Forelimb muscle (tissue), 1 donor: ENCODE results near the gene CEACAM7. TPM values are rescaled to one million over a fixed set of nuclear protein-coding genes. Genes with fewer than 3 reads are reported as not detected.

ENCODE experiments used
- DNase-seq: peaks from one replicate; pipeline ENCODE4 v3.0.0-alpha.2; 2013; ENCODE audit warnings: low read depth
- polyA plus RNA-seq: library from polyadenylated mRNA; unstranded; fragments of 120-200 nt; gene quantifications from one replicate; pipeline ENCODE4 v1.2.1, GENCODE V29; 2013; ENCODE audit not compliant: insufficient read length

The CEACAM7 gene
- polyA plus RNA-seq, 1 donor, result not detected

DNA sequence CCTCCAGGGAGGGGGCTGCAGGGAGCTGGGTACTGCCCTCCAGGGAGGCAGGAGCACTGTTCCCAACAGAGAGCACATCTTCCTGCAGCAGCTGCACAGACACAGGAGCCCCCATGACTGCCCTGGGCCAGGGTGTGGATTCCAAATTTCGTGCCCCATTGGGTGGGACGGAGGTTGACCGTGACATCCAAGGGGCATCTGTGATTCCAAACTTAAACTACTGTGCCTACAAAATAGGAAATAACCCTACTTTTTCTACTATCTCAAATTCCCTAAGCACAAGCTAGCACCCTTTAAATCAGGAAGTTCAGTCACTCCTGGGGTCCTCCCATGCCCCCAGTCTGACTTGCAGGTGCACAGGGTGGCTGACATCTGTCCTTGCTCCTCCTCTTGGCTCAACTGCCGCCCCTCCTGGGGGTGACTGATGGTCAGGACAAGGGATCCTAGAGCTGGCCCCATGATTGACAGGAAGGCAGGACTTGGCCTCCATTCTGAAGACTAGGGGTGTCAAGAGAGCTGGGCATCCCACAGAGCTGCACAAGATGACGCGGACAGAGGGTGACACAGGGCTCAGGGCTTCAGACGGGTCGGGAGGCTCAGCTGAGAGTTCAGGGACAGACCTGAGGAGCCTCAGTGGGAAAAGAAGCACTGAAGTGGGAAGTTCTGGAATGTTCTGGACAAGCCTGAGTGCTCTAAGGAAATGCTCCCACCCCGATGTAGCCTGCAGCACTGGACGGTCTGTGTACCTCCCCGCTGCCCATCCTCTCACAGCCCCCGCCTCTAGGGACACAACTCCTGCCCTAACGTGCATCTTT lies 12.5 kb upstream of the CEACAM7 start:
- DNase-seq, result no peak

GRCh38 chr19:41699968-41700323 lies 11.9 kb upstream of the CEACAM7 start:
- DNase-seq, result no peak

- DNase-seq, result no peak
These were observed 11.3 kb upstream of the CEACAM7 start for GRCh38 chr19:41699231-41699967.

DNA sequence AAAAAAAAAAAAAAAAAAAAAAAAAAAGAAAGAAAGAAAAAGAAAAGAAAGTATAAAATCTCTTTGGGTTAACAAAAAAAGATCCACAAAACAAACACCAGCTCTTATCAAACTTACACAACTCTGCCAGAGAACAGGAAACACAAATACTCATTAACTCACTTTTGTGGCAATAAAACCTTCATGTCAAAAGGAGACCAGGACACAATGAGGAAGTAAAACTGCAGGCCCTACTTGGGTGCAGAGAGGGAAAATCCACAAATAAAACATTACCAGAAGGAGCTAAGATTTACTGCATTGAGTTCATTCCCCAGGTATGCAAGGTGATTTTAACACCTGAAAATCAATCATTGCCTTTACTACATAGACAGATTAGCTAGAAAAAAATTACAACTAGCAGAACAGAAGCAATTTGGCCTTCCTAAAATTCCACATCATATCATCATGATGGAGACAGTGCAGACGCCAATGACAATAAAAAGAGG lies 10.7 kb upstream of the CEACAM7 start:
- DNase-seq, result no peak

DNA sequence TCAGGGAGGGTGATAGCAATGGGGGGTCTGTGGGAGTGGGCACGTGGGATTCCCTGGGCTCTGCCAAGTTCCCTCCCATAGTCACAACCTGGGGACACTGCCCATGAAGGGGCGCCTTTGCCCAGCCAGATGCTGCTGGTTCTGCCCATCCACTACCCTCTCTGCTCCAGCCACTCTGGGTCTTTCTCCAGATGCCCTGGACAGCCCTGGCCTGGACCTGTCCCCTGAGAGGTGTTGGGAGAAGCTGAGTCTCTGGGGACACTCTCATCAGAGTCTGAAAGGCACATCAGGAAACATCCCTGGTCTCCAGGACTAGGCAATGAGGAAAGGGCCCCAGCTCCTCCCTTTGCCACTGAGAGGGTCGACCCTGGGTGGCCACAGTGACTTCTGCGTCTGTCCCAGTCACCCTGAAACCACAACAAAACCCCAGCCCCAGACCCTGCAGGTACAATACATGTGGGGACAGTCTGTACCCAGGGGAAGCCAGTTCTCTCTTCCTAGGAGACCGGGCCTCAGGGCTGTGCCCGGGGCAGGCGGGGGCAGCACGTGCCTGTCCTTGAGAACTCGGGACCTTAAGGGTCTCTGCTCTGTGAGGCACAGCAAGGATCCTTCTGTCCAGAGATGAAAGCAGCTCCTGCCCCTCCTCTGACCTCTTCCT lies 9.3 kb upstream of the CEACAM7 start:
- DNase-seq, result no peak

- no peak for DNase-seq
These were observed 8.5 kb upstream of the CEACAM7 start for GRCh38 chr19:41696402-41697197.

GRCh38 chr19:41695745-41696144 lies 7.7 kb upstream of the CEACAM7 start:
- DNase-seq, result no peak

DNA sequence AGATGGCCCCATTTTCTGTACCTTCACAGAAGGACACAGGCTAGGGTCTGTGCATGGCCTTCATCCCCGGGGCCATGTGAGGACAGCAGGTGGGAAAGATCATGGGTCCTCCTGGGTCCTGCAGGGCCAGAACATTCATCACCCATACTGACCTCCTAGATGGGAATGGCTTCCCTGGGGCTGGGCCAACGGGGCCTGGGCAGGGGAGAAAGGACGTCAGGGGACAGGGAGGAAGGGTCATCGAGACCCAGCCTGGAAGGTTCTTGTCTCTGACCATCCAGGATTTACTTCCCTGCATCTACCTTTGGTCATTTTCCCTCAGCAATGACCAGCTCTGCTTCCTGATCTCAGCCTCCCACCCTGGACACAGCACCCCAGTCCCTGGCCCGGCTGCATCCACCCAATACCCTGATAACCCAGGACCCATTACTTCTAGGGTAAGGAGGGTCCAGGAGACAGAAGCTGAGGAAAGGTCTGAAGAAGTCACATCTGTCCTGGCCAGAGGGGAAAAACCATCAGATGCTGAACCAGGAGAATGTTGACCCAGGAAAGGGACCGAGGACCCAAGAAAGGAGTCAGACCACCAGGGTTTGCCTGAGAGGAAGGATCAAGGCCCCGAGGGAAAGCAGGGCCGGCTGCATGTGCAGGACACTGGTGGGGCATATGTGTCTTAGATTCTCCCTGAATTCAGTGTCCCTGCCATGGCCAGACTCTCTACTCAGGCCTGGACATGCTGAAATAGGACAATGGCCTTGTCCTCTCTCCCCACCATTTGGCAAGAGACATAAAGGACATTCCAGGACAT lies 7.0 kb upstream of the CEACAM7 start:
- no peak for DNase-seq

DNA sequence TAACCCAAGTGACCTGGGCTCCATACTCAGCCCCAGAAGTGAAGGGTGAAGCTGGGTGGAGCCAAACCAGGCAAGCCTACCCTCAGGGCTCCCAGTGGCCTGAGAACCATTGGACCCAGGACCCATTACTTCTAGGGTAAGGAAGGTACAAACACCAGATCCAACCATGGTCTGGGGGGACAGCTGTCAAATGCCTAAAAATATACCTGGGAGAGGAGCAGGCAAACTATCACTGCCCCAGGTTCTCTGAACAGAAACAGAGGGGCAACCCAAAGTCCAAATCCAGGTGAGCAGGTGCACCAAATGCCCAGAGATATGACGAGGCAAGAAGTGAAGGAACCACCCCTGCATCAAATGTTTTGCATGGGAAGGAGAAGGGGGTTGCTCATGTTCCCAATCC lies 6.1 kb upstream of the CEACAM7 start:
- DNase-seq, result no peak

DNA sequence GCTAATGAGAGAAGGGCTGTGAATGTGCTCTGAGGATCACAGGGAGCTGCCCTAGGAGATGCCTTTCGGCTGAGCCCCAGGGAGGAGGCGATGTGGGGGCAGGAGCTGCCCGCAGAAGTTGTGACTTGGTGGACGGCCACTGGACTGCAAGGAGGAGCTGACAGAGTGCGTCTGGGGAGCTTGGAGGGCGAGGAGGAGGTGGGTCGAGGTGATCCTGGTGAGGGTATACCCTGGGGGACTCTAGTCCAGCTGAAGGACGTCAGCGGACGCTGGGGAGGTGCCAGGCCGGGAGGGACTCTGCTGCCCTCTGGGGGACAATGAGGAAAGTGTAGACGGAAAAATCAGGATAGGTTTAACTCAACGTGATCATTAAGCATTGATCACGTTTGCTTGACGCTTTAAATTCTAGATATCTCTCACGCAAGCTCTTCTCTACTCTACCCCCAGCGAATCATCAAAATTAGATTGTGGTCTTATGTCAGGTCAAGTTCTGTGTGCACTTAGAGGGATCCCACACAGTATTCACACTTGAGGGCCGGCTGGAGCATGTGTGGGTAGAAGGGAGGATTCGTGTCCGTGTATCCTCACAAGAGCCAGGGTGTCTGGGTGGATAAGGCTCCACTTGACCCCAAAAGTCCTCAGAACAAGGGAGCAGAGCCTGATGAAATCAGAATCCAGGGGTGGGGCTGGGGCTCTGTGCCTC lies 3.3 kb upstream of the CEACAM7 start:
- no peak for DNase-seq

DNA sequence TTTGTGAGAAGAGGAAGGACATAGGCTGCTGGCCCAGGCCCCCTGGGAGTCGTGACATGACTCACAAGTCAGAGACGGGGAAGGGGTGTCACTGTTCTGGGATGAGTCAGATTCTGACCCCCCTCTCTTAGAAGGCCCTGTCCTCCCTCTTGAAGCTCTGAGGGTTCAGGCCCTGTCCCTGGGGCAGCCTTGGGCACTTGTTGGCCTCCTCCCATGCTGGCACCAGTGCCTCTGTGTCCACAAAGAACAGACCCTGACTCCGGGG lies 2.7 kb upstream of the CEACAM7 start:
- DNase-seq, result no peak

DNA sequence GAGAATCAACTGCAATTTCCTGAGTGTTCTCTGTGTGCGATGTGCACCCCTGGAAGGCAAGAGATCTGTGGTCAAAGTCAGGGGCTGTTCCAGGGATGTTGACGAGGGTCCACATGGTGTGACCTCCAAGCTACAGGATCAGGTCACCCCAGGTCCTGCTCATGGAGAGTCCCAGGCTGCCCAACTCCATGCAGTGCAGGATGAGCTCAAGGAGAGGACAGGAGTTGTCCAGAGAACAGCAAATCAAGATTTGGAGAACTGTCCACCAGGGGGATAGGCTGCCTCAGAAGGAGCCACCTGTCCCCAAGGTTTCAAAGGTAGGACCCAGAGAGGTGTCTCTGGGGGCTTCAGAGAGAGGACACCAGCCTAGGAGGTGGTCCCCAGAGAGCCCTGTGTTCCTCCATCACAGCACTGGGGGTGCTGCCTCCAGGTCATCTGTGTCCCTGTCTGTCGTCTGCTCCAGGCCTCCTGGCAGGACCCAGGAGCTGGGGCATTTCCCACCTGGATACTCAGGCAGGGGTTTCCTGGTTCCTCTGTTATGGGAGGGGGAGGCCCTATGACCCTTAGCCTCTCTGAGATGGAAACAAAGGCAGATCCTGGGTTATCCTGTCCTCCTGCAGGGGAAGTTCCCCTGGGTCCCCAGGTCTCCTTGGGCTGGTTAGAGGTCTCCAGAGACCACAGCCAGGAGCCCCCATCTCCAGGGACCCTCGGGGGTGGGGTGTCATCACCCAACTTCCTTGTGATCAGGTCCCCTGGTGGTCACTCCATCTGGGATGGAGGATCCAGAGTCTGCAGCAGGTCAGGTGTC lies 2.1 kb upstream of the CEACAM7 start:
- no peak for DNase-seq

- no peak for DNase-seq
These were observed 617 bp upstream of the CEACAM7 start for GRCh38 chr19:41688687-41689086.

- no peak for DNase-seq
These were observed 651 bp downstream of the CEACAM7 start for GRCh38 chr19:41687419-41687818.

- no peak for DNase-seq
These were observed 5.6 kb downstream of the CEACAM7 start for GRCh38 chr19:41682437-41682836.

DNA sequence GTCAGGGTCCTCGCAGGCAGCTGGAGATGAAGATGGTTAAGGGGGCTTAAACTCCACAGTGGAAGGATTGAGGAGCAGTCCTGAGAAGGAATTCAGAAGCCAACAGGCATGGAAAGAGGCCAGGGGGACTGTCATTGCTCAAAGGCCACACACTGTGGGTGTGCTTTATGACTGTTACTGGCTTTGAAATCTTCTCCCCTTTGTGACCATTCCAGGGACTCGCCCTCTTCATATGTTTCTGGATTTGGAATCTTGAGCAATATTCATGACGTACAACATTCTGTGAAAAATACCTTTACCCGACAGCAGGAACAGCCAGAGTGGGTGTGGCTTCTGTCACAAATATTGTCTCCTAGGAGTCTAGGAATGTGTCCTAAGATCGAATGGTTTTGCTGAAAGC lies 16.6 kb downstream of the CEACAM7 start:
- no peak for DNase-seq

- no peak for DNase-seq
These were observed 17.3 kb downstream of the CEACAM7 start for GRCh38 chr19:41670755-41671154.

GRCh38 chr19:41668315-41668714 lies 19.8 kb downstream of the CEACAM7 start:
- no peak for DNase-seq

- DNase-seq, result no peak
These were observed 22.0 kb downstream of the CEACAM7 start for GRCh38 chr19:41666075-41666474.

DNA sequence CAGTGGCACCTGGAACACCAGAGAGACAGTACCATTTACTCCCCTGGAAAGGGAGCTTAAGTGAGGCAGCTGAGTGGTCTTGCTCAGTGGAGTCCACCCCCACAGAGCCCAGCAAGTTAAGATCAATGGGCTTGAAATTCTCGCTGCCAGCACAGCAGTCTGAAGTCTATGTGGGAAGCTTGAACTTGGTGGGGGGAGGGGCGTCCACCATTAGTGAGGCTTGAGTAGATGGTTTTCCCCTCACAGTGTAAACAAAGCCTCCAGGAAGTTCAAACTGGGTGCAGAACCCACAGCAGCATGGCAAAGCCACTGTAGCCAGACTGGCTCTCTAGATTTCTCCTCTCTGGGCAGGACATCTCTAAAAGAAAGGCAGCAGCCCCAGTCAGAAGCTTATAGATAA lies 30.9 kb downstream of the CEACAM7 start:
- no peak for DNase-seq
